Testis (tissue), 2 donors: ENCODE measurements around the gene RBM28.

Experiments used
- POLR2A ChIP-seq: fragments of 450-650 bp; IDR thresholded peaks from one replicate; pipeline ENCODE4 v1.6.1; 2017; ENCODE audit warnings: antibody characterized with exemption, mild to moderate bottlenecking, moderate library complexity
- TF ChIP-seq, protein P1 (sequence below), 3 experiments: fragments of 450-650 bp in 2 of 3; fragments of 200-600 bp in 1 of 3; sonication (generic) in 1 of 3; IDR thresholded peaks; one replicate each; pipeline ENCODE4 v1.5.1; 2016 to 2019; ENCODE audit warnings: antibody characterized with exemption in 3 of 3, mild to moderate bottlenecking in 2 of 3, moderate library complexity in 1 of 3

DNA sequence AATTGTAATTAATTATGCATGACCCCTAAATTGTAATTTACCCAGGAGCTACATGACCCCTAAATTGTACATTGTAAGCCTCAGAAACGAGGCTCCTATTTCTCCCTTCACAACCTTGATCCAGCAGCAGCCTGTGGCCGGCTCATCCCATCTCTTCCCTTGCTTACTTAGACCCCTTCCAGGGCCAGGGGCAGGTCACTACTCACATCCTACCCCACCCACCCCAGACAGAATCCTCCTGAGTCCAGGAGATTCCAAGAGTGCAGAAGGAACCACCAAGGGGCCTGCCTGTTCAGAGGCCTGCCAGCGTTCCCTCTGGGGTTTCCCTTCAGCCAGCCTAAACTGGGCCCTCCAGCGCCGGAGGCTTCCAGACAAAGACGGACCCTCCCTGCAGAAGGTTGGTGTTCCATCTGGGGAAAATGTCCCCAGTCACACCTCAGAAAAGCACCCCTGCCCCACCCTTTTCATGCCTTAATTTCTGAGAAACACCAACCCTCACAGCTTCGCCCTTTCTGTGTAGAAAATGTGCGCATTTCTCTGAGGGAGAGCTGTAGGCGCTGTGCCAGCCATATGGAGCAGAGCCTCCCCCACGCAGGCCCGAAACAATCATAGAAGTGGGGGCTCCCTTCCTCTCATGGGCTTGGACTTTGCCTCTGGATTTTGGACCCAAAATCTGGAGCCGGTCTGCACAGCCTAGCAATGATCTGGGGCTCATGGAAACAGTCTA, 83.5 kb downstream of the RBM28 start:
- TF ChIP-seq POLR2A, result no peak
- TF ChIP-seq, protein P1, sequence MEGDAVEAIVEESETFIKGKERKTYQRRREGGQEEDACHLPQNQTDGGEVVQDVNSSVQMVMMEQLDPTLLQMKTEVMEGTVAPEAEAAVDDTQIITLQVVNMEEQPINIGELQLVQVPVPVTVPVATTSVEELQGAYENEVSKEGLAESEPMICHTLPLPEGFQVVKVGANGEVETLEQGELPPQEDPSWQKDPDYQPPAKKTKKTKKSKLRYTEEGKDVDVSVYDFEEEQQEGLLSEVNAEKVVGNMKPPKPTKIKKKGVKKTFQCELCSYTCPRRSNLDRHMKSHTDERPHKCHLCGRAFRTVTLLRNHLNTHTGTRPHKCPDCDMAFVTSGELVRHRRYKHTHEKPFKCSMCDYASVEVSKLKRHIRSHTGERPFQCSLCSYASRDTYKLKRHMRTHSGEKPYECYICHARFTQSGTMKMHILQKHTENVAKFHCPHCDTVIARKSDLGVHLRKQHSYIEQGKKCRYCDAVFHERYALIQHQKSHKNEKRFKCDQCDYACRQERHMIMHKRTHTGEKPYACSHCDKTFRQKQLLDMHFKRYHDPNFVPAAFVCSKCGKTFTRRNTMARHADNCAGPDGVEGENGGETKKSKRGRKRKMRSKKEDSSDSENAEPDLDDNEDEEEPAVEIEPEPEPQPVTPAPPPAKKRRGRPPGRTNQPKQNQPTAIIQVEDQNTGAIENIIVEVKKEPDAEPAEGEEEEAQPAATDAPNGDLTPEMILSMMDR (IDR thresholded peaks at IDR 0.05), result no peak
